ENCODE measurements around the gene RWDD2A. TPM values are rescaled to one million over a fixed set of nuclear protein-coding genes. Genes with fewer than 3 reads are reported as not detected.

Gene RWDD2A
- 1 to 10 TPM; 1.3 TPM for total RNA-seq
- polyA plus RNA-seq: 2.3 TPM

DNA sequence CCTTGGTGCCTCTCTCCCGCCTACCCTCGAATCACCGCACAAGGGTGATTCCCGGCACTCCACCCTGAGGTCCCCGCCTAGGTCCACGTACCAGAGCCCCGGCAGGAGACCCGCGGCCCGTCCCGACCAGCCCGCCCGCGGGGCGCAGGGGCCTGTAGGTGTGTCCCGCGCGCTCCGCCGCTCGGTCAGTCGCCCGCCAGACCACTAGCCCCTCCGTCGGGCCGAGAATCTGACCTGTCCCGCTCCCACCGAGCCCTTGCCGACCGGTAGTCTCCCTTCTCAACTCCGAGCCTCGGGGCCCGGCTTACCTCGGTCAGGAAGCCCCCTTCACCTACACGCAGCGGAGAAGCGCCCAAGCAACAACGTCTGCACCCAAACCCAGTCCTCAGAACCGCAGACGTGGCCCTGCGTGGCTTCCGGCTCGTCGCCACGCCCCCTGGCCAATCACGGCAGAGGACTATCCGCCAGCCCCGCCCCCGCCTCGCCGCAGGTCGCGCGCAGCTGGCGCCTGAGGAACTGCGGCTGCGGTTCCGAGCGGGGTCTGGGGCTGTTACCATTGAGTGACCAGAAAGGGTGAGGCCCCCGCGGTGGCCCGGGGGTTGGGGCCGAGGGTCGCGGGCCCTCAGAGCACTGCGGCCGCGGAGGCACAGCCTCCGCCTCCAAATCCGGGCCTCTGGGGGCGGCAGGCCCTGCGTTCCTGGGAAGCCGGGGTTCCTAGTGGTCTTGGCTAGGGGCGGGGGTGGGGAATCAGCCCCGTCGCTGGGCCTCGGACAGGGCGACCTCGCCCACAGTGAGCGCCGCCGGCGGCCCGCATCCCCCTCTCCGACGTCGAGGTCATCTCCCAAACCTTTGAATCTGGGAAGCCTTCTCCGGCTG is at the start of gene RWDD2A, which contains the start of gene PGM3:
Gene RWDD2A (plus strand): TSS at position 487 of the 876 bp plus-strand sequence. CDS start 1,095 bp downstream, outside the sequence.
Gene PGM3 (minus strand): TSS at position 395 of the 876 bp plus-strand sequence. CDS start 2,253 bp downstream, outside the sequence.
- Mint-ChIP-seq H3K9me3 (no peaks in the 10 kb centered on the region), H3K4me1 (peaks cover 42 to 65% (median 62%) of the 10 kb centered on the region in 3 donors), H3K36me3 (peaks cover 0 to 34% (median 8%) of the 10 kb centered on the region in 3 donors), H3K4me3 (peak within 1 kb of the TSS; percentile 97 to 99 (median 98)), H3K27me3 (no peaks in the 10 kb centered on the region), H3K27ac (peak within 1 kb of the TSS; percentile 85 to 99 (median 98))
- H3K27ac ChIP-seq (ENCODE audit: low read depth, low read length): peak within 1 kb of the TSS; percentile 85
- POLR2A ChIA-PET: interaction anchor here (1.7 kb wide), 1 partner anchor 127 kb away, joined by 4 read pairs; the partner anchor contains the start of gene UBE3D
- H3K36me3 ChIP-seq (ENCODE audit: insufficient read depth, low read length): no peaks in the 10 kb centered on the region
- CTCF ChIA-PET: interaction anchor here (0.9 to 2.1 kb wide), 3 partner anchors 126 to 951 kb away, joined by 3 to 11 read pairs (median 3); partner anchors contain the start of genes DOP1A and UBE3D
- H3K9me3 ChIP-seq (ENCODE audit: low read length): no peaks in the 10 kb centered on the region
- peak; percentile 87 to 93 (median 89) for DNase-seq
- peak within 1 kb of the TSS; percentile 88 for H3K4me3 ChIP-seq (ENCODE audit: low read length)
- H3K27me3 ChIP-seq (ENCODE audit: insufficient read depth, low read length, poor library complexity, severe bottlenecking): no peaks in the 10 kb centered on the region
- H3K4me1 ChIP-seq (ENCODE audit: insufficient read depth, low read length): peaks cover 15% of the 10 kb centered on the region

DNA sequence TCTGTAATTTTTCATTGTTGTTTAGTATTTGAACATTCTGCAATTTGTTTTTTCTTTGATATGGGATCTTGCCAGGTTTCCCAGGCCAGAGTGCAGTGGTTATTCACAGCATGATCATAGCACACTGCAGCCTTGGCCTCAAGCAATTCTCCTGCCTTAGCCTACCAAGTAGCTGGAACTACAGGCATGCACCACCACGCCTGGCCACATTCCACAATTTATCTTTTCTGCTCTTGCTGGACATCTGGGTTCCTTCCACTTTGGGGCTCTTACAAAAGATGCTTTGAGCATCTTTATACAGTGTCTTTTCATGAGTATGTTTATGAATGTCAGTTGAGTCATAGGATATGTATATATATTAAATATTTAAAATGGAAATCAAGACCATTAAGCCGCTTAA is 42.0 kb upstream of the RWDD2A start:
- ChIA-PET CTCF (no interaction called here), POLR2A (no interaction called here)
- Mint-ChIP-seq H3K9me3 (no peaks in the 10 kb centered on the region), H3K4me1 (no peaks in the 10 kb centered on the region), H3K27ac (no peak overlapping the region), H3K36me3 (peaks cover 0 to 72% (median 20%) of the 10 kb centered on the region in 3 donors), H3K4me3 (no peak overlapping the region), H3K27me3 (peaks cover 0 to 1% of the 10 kb centered on the region in 2 donors)
- peaks cover 14% of the 10 kb centered on the region for H3K36me3 ChIP-seq (ENCODE audit: insufficient read depth, low read length)
- no peak overlapping the region for H3K27ac ChIP-seq (ENCODE audit: low read depth, low read length)
- no peak overlapping the region for H3K4me3 ChIP-seq (ENCODE audit: low read length)
- H3K4me1 ChIP-seq (ENCODE audit: insufficient read depth, low read length): no peaks in the 10 kb centered on the region
- no peak for DNase-seq
- no peaks in the 10 kb centered on the region for H3K27me3 ChIP-seq (ENCODE audit: insufficient read depth, low read length, poor library complexity, severe bottlenecking)
- no peaks in the 10 kb centered on the region for H3K9me3 ChIP-seq (ENCODE audit: low read length)

DNA sequence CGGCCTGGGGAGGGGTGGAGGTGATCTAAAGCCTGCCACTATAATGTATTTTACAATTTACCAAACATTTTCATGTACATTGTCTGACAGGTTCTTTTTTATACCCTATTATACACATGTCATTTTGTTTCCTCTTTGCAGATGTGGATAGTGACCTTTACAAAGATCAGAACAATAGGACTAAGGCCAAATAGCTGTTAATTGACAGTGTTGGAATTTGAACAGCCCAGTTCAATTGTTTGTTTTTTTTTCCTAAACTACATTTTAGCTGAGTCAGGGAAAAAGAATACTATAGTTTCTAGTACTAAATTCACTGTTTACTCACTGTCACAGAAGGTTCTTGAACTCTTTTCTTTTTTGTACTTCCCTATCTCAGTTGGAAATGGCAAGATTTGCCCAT is 40.2 kb upstream of the RWDD2A start:
- Histone ChIP-seq H3K9me3 (ENCODE audit: low read length) (no peaks in the 10 kb centered on the region), H3K36me3 (ENCODE audit: insufficient read depth, low read length) (peaks cover 10% of the 10 kb centered on the region), H3K4me1 (ENCODE audit: insufficient read depth, low read length) (no peaks in the 10 kb centered on the region), H3K27ac (ENCODE audit: low read depth, low read length) (no peak overlapping the region), H3K27me3 (ENCODE audit: insufficient read depth, low read length, poor library complexity, severe bottlenecking) (no peaks in the 10 kb centered on the region), H3K4me3 (ENCODE audit: low read length) (no peak overlapping the region)
- no peak for DNase-seq
- POLR2A ChIA-PET: no interaction called here
- Mint-ChIP-seq H3K4me1 (no peaks in the 10 kb centered on the region), H3K36me3 (peaks cover 0 to 77% (median 25%) of the 10 kb centered on the region in 3 donors), H3K27ac (no peak overlapping the region), H3K27me3 (peaks cover 0 to 1% of the 10 kb centered on the region in 2 donors), H3K4me3 (no peak overlapping the region), H3K9me3 (no peaks in the 10 kb centered on the region)
- CTCF ChIA-PET: no interaction called here

DNA sequence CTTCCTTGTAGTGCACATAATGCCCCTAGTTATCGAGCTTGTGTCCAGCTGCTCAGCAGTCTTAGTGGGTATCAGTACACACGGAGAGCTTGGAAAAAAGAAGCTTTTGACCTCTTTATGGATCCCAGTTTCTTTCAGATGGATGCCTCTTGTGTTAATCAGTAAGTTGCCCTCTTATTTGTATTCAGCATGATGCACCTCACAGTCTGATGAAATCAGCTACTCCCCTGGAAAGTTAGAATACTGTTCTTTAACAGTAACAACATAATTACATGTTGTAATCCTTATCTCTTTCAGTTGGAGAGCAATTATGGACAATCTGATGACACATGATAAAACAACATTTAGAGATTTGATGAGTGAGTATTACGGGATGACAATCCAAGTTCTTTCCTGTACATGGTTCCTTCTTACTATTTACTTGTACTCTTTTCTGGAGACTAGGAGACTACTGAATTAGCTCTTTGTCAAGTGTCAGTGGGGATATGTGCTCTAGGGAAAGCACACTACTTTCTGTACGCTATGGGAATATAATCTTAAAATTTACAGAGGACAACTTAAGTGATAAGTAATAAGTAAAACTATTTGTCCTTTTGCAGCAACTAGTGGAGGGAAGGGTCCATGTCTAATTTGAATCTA is 39.2 kb upstream of the RWDD2A start:
- Mint-ChIP-seq H3K27me3 (peaks cover 0 to 1% of the 10 kb centered on the region in 2 donors), H3K27ac (peak overlapping the region in 1 of 8 donors; percentile 58), H3K4me3 (no peak overlapping the region), H3K4me1 (no peaks in the 10 kb centered on the region), H3K9me3 (no peaks in the 10 kb centered on the region), H3K36me3 (peaks cover 0 to 78% (median 25%) of the 10 kb centered on the region in 3 donors)
- Histone ChIP-seq H3K36me3 (ENCODE audit: insufficient read depth, low read length) (peaks cover 10% of the 10 kb centered on the region), H3K4me1 (ENCODE audit: insufficient read depth, low read length) (no peaks in the 10 kb centered on the region), H3K27me3 (ENCODE audit: insufficient read depth, low read length, poor library complexity, severe bottlenecking) (no peaks in the 10 kb centered on the region), H3K4me3 (ENCODE audit: low read length) (no peak overlapping the region), H3K27ac (ENCODE audit: low read depth, low read length) (no peak overlapping the region), H3K9me3 (ENCODE audit: low read length) (no peaks in the 10 kb centered on the region)
- POLR2A ChIA-PET: no interaction called here
- CTCF ChIA-PET: interaction anchor here (0.8 kb wide), 1 partner anchor 87 kb away, joined by 3 read pairs; the partner anchor contains the start of gene DOP1A
- DNase-seq: no peak

GRCh38 chr6:83155794-83156193 is 37.4 kb upstream of the RWDD2A start:
- peaks cover 10% of the 10 kb centered on the region for H3K36me3 ChIP-seq (ENCODE audit: insufficient read depth, low read length)
- H3K9me3 ChIP-seq (ENCODE audit: low read length): no peaks in the 10 kb centered on the region
- no peak overlapping the region for H3K27ac ChIP-seq (ENCODE audit: low read depth, low read length)
- no peaks in the 10 kb centered on the region for H3K27me3 Mint-ChIP-seq
- H3K36me3 Mint-ChIP-seq: peaks cover 0 to 79% (median 32%) of the 10 kb centered on the region in 3 donors
- no peaks in the 10 kb centered on the region for H3K4me1 Mint-ChIP-seq
- H3K4me1 ChIP-seq (ENCODE audit: insufficient read depth, low read length): no peaks in the 10 kb centered on the region
- no peak for DNase-seq
- ChIA-PET CTCF (interaction anchor here (1.7 kb wide), 1 partner anchor 89 kb away, joined by 4 read pairs; no protein-coding TSS in a partner anchor), POLR2A (no interaction called here)
- H3K4me3 ChIP-seq (ENCODE audit: low read length): no peak overlapping the region
- no peaks in the 10 kb centered on the region for H3K27me3 ChIP-seq (ENCODE audit: insufficient read depth, low read length, poor library complexity, severe bottlenecking)
- H3K9me3 Mint-ChIP-seq: no peaks in the 10 kb centered on the region
- no peak overlapping the region for H3K4me3 Mint-ChIP-seq
- H3K27ac Mint-ChIP-seq: peak overlapping the region in 2 of 8 donors; percentile 43 to 62

DNA sequence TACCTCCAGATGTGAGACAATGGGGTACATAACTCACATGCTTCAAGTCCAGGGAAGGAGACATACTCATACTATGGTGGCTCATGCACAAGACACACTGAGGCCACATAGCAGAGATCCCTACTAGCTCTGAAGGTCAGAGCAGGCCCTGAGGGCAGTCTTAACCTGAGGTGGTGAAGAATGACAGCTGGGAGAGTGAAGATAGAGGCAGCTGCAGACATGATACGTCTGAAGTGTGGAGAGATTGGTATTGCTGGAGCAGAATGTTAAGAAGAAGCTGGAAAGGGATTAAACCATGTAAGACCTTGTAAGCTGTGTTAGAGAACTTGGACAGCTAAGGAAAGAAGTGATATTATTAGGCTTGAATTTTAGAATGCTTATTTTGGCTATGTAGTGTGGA is 33.0 kb upstream of the RWDD2A start:
- H3K9me3 ChIP-seq (ENCODE audit: low read length): no peaks in the 10 kb centered on the region
- no peaks in the 10 kb centered on the region for H3K27me3 ChIP-seq (ENCODE audit: insufficient read depth, low read length, poor library complexity, severe bottlenecking)
- no peak for DNase-seq
- H3K9me3 Mint-ChIP-seq: no peaks in the 10 kb centered on the region
- H3K4me1 Mint-ChIP-seq: no peaks in the 10 kb centered on the region
- peaks cover 4 to 79% (median 32%) of the 10 kb centered on the region in 3 donors for H3K36me3 Mint-ChIP-seq
- no peak overlapping the region for H3K4me3 Mint-ChIP-seq
- H3K27ac ChIP-seq (ENCODE audit: low read depth, low read length): no peak overlapping the region
- ChIA-PET POLR2A (no interaction called here), CTCF (interaction anchor here (1.4 to 1.9 kb wide), 2 partner anchors 25 to 93 kb away, joined by 3 to 6 read pairs; partner anchors contain the start of gene DOP1A)
- H3K36me3 ChIP-seq (ENCODE audit: insufficient read depth, low read length): peaks cover 8% of the 10 kb centered on the region
- no peaks in the 10 kb centered on the region for H3K27me3 Mint-ChIP-seq
- H3K27ac Mint-ChIP-seq: peak overlapping the region in 3 of 8 donors; percentile 1 to 74 (median 32)
- no peak overlapping the region for H3K4me3 ChIP-seq (ENCODE audit: low read length)
- H3K4me1 ChIP-seq (ENCODE audit: insufficient read depth, low read length): no peaks in the 10 kb centered on the region

DNA sequence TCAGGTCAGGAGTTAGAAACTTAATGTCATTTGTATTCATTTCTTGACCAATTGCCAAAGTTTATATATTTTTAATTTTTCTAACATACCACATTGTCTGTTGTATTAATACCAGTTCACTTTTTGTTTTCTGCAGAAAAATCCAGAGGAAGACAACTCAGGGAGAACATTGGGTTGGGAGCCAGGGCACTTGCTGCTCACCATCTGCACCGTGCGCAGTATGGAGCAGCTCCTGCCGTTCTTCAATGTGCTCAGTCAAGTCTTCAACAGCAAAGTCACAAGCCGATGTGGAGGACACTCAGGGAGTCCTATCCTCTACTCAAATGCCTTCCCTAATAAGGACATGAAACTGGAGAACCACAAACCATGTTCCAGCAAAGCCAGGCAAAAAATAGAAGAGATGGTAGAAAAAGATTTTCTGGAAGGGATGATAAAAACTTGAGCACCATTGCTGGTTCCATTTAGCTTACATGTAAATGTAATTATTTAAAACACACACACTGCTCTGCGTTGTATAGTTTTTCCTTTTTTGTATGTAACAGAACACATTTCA is 25.4 kb upstream of the RWDD2A start:
- peak overlapping the region in 2 of 8 donors; percentile 70 to 72 for H3K27ac Mint-ChIP-seq
- DNase-seq: no peak
- no peak overlapping the region for H3K4me3 ChIP-seq (ENCODE audit: low read length)
- H3K36me3 ChIP-seq (ENCODE audit: insufficient read depth, low read length): peaks cover 31% of the 10 kb centered on the region
- H3K27ac ChIP-seq (ENCODE audit: low read depth, low read length): no peak overlapping the region
- no peaks in the 10 kb centered on the region for H3K9me3 ChIP-seq (ENCODE audit: low read length)
- no peaks in the 10 kb centered on the region for H3K27me3 Mint-ChIP-seq
- H3K4me3 Mint-ChIP-seq: no peak overlapping the region
- H3K4me1 ChIP-seq (ENCODE audit: insufficient read depth, low read length): no peaks in the 10 kb centered on the region
- no peaks in the 10 kb centered on the region for H3K27me3 ChIP-seq (ENCODE audit: insufficient read depth, low read length, poor library complexity, severe bottlenecking)
- POLR2A ChIA-PET: no interaction called here
- no peaks in the 10 kb centered on the region for H3K4me1 Mint-ChIP-seq
- H3K36me3 Mint-ChIP-seq: peaks cover 8 to 92% (median 26%) of the 10 kb centered on the region in 3 donors
- CTCF ChIA-PET: interaction anchor here (1.7 kb wide), 1 partner anchor 55 kb away, joined by 3 read pairs; no protein-coding TSS in a partner anchor
- no peaks in the 10 kb centered on the region for H3K9me3 Mint-ChIP-seq

All from CD8-positive, alpha-beta memory T cell (primary cell).